Choroid plexus epithelial cell (primary cell): ENCODE data around the gene REEP2.
A peak's percentile ranks its signal among the peaks of the same experiment; 100 is the strongest.

Experiments
- DNase-seq: peaks from one replicate; pipeline ENCODE4 v3.0.0-alpha.2; 2010; ENCODE audit warnings: low read depth
- H3K4me3 ChIP-seq: 2 replicates; pipeline ENCODE4 v1.5.1; 2011; ENCODE audit warnings: low read depth, mild to moderate bottlenecking, control low read depth, low read length, moderate library complexity
- CTCF ChIP-seq: conservative IDR thresholded peaks from 2 replicates; pipeline ENCODE4 v1.5.1; 2011; ENCODE audit warnings: low read depth, mild to moderate bottlenecking, control low read depth, inconsistent platforms, low read length, moderate library complexity

REEP2 gene

DNA sequence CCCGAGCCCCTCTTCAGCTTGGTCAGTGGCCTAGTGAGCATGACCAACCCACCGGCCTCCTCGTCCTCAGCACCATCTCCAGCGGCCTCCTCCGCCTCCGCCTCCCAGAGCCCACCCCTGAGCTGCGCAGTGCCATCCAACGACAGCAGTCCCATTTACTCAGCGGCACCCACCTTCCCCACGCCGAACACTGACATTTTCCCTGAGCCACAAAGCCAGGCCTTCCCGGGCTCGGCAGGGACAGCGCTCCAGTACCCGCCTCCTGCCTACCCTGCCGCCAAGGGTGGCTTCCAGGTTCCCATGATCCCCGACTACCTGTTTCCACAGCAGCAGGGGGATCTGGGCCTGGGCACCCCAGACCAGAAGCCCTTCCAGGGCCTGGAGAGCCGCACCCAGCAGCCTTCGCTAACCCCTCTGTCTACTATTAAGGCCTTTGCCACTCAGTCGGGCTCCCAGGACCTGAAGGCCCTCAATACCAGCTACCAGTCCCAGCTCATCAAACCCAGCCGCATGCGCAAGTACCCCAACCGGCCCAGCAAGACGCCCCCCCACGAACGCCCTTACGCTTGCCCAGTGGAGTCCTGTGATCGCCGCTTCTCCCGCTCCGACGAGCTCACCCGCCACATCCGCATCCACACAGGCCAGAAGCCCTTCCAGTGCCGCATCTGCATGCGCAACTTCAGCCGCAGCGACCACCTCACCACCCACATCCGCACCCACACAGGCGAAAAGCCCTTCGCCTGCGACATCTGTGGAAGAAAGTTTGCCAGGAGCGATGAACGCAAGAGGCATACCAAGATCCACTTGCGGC, 28.2 kb downstream of the REEP2 start:
- DNase-seq, result peak; percentile 20

GRCh38 chr5:138467711-138468132, 28.9 kb downstream of the REEP2 start:
- peak; percentile 5 for DNase-seq
- TF ChIP-seq CTCF, result no peak
- H3K4me3 ChIP-seq, result peak overlapping the region; percentile 83

More for the DNA sequence above, 28.2 kb downstream of the REEP2 start:
- no peak for TF ChIP-seq CTCF
- H3K4me3 ChIP-seq, result peak overlapping the region; percentile 83

DNA sequence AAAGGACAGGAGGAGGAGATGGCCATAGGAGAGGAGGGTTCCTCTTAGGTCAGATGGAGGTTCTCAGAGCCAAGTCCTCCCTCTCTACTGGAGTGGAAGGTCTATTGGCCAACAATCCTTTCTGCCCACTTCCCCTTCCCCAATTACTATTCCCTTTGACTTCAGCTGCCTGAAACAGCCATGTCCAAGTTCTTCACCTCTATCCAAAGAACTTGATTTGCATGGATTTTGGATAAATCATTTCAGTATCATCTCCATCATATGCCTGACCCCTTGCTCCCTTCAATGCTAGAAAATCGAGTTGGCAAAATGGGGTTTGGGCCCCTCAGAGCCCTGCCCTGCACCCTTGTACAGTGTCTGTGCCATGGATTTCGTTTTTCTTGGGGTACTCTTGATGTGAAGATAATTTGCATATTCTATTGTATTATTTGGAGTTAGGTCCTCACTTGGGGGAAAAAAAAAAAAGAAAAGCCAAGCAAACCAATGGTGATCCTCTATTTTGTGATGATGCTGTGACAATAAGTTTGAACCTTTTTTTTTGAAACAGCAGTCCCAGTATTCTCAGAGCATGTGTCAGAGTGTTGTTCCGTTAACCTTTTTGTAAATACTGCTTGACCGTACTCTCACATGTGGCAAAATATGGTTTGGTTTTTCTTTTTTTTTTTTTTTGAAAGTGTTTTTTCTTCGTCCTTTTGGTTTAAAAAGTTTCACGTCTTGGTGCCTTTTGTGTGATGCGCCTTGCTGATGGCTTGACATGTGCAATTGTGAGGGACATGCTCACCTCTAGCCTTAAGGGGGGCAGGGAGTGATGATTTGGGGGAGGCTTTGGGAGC, 29.5 kb downstream of the REEP2 start:
- peak; percentile 27 for DNase-seq
- no peak for TF ChIP-seq CTCF
- H3K4me3 ChIP-seq, result peak overlapping the region; percentile 83

DNA sequence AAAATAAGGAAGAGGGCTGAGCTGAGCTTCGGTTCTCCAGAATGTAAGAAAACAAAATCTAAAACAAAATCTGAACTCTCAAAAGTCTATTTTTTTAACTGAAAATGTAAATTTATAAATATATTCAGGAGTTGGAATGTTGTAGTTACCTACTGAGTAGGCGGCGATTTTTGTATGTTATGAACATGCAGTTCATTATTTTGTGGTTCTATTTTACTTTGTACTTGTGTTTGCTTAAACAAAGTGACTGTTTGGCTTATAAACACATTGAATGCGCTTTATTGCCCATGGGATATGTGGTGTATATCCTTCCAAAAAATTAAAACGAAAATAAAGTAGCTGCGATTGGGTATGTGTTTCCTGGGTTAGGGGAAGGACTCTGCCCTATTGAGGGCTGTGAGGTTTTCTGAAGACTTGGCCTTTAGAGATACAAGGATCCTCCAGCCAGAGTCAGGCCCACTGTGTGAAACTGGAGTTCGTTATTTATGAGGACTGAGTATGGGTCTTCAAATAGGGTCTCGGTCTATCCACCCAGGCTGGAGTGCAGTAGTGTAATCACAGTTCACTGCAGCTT, 30.2 kb downstream of the REEP2 start:
- TF ChIP-seq CTCF, result no peak
- no peak overlapping the region for H3K4me3 ChIP-seq
- no peak for DNase-seq

DNA sequence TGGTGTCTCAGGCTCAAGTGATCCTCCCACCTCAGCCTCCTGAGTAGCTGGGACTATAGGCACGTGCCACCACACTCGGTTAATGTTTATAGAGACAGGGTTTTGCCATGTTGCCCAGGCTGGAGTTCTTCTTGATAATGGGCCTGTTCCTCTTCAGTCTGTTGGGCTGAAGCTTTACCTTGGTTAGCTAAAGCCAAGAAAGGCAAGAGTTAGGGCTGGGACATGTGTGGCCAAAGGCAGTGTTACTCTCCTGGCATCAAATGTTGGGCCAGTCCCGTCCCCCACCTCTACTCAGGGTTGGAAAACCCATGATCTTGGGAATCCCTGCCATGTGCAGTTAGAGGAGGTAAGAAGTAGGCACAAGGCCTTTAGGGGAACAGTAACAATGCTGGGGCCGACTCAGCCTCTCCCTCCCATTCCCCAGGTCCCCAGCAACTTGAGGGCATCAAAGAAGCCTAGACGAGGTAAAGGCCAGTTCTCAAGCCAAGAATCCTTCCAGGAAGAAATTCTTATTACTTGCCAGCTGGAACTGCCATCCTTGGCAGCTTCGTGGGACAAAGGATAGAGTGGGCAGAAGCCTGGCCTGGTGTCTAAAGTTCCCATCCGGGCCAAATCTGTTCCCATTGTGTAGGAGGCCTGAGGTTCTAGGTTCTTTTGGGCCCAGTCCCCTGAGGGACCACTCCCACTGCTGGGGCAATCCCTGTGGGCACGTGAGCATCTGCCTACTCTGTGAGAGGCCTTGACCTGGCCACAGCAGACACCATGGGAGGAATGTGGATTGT, 30.9 kb downstream of the REEP2 start:
- TF ChIP-seq CTCF, result no peak
- DNase-seq, result peak; percentile 77
- H3K4me3 ChIP-seq, result no peak overlapping the region

GRCh38 chr5:138470322-138471051, 31.6 kb downstream of the REEP2 start:
- no peak for DNase-seq

More at GRCh38 chr5:138470322-138471051, 31.6 kb downstream of the REEP2 start:
- TF ChIP-seq CTCF, result no peak
- H3K4me3 ChIP-seq, result no peak overlapping the region
